ENCODE data around the gene C5orf15.
"Not testable (repeated sequence)": the region's sequence is repeated elsewhere in the genome, so short reads cannot be mapped to it uniquely, and the experiment has no call there.

The C5orf15 gene

DNA sequence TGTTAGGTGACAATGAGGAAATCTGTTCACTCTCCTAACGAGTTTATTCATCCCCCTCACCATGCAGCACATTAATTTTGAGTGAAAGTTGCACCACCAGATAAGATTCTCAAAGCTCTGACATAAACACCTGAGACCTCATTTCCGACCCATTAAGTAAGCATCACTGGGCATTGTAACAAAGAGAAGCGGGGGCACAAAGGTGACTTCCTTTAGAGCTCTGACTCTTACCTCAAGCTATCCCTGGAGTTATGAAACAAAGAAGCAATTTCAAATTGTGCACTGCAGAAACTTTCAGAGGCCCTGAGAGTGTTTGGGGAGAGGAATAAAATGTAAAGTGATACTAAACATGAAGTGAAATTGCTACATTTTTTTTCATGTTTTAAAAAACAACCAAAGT, 29.5 kb downstream of the C5orf15 start:
- WGBS, 2 experiments, result 84 to 87% methylated on average over 3 of the region's 3 CpGs
- Histone ChIP-seq H3K27ac (ENCODE audit: insufficient read depth, low read depth, low read length, poor library complexity, severe bottlenecking) (no peak overlapping the region), H3K36me3 (ENCODE audit: control insufficient read depth, insufficient read depth, low read length) (no peaks in the 10 kb centered on the region), H3K9me3 (ENCODE audit: control insufficient read depth, low read length) (no peaks in the 10 kb centered on the region), H3K4me1 (ENCODE audit: control insufficient read depth, insufficient read depth, low read length) (no peaks in the 10 kb centered on the region), H3K4me3 (ENCODE audit: insufficient read depth, low read depth, low read length) (no peak overlapping the region), H3K27me3 (ENCODE audit: control insufficient read depth, insufficient read depth, low read length, poor library complexity, severe bottlenecking) (no peaks in the 10 kb centered on the region)

DNA sequence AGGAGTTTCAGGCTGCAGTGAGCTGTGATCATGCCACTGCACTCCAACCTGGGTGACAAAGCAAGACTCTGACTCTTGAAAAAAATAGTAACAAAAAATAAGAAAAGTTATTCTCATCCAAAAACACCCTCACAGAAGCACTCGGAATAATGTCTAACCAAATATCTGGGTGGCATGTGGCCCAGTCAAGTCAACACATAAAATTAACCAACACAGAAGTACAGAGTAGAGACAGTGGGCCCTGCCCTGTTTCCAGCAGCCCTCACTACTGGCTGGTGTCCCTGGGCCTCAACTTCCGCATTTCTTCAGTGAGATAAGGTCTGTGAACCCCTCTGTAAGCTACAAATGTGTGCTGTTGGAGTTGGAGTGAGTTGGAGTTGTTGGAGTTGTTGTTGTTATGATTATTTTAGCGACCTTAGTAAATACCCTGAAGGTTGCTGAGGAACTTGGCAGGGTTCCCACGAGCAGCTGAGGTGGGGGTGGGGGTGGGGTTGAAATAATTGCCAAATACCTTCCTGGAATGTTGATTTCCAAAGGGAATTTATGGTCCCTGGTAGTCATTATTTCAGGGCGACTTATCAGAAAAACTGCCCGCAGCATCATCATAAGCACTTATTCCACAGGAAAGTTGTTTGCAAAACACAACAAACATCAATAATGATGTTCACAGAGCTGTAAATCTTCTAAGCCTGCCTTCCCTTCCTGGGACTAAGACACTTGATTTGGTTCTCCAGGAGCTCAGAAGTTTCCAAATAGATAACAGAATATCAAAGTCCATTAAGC, 30.2 kb downstream of the C5orf15 start:
- no peaks in the 10 kb centered on the region for H3K27me3 ChIP-seq (ENCODE audit: control insufficient read depth, insufficient read depth, low read length, poor library complexity, severe bottlenecking)
- no peaks in the 10 kb centered on the region for H3K4me1 ChIP-seq (ENCODE audit: control insufficient read depth, insufficient read depth, low read length)
- no peak overlapping the region for H3K4me3 ChIP-seq (ENCODE audit: insufficient read depth, low read depth, low read length)
- H3K36me3 ChIP-seq (ENCODE audit: control insufficient read depth, insufficient read depth, low read length), result no peaks in the 10 kb centered on the region
- 82 to 84% methylated on average over 6 of the region's 6 CpGs for WGBS, 2 experiments
- H3K27ac ChIP-seq (ENCODE audit: insufficient read depth, low read depth, low read length, poor library complexity, severe bottlenecking), result no peak overlapping the region
- H3K9me3 ChIP-seq (ENCODE audit: control insufficient read depth, low read length), result no peaks in the 10 kb centered on the region

DNA sequence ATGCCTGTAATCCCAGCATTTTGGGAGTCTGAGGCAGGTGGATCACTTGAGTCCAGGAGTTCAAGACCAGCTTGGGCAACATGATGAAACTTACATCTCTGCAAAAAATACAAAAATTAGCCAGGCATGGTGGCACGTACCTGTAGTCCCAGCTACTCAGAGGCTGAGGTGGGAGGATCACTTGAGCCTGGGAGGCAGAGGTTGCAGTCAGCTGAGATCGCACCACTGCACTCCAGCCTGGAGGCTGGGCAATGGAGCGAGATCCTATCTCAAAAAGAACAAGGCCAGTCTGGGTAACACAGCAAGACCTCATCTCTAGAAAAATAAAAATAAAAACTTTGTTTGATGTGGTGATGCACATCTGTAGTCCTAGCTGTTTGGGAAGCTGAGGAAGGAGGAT, 30.8 kb downstream of the C5orf15 start:
- WGBS, 2 experiments, result 90 to 91% methylated on average over 3 of the region's 3 CpGs
- H3K9me3 ChIP-seq (ENCODE audit: control insufficient read depth, low read length), result not testable (repeated sequence)

DNA sequence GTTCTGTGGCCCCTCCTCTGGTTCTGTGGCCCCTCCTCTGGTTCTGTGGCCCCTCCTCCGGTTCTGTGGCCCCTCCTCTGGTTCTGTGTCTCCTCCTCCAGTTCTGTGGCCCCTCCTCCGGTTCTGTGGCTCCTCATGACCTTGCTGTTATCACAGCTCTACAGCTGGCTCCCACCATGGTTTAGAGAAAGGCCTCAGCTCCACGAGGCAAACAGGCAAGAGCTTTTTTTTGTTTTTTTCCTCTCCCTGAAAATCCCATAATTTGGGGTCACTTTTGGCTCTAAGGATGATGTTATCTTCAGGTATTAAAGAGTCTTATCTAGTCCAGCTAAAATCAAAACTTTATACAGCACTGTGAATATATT, 31.8 kb downstream of the C5orf15 start:
- H3K27ac ChIP-seq (ENCODE audit: insufficient read depth, low read depth, low read length, poor library complexity, severe bottlenecking), result no peak overlapping the region
- no peaks in the 10 kb centered on the region for H3K36me3 ChIP-seq (ENCODE audit: control insufficient read depth, insufficient read depth, low read length)
- H3K9me3 ChIP-seq (ENCODE audit: control insufficient read depth, low read length), result no peaks in the 10 kb centered on the region
- H3K4me1 ChIP-seq (ENCODE audit: control insufficient read depth, insufficient read depth, low read length), result no peaks in the 10 kb centered on the region
- H3K4me3 ChIP-seq (ENCODE audit: insufficient read depth, low read depth, low read length), result no peak overlapping the region
- H3K27me3 ChIP-seq (ENCODE audit: control insufficient read depth, insufficient read depth, low read length, poor library complexity, severe bottlenecking), result no peaks in the 10 kb centered on the region
- 81 to 90% methylated on average over 3 of the region's 3 CpGs for whole genome bisulfite sequencing, 2 experiments

More for the DNA sequence above, 30.8 kb downstream of the C5orf15 start:
- not testable (repeated sequence) for H3K27me3 ChIP-seq (ENCODE audit: control insufficient read depth, insufficient read depth, low read length, poor library complexity, severe bottlenecking); H3K4me3 ChIP-seq (ENCODE audit: insufficient read depth, low read depth, low read length); H3K4me1 ChIP-seq (ENCODE audit: control insufficient read depth, insufficient read depth, low read length); H3K27ac ChIP-seq (ENCODE audit: insufficient read depth, low read depth, low read length, poor library complexity, severe bottlenecking); H3K36me3 ChIP-seq (ENCODE audit: control insufficient read depth, insufficient read depth, low read length)

DNA sequence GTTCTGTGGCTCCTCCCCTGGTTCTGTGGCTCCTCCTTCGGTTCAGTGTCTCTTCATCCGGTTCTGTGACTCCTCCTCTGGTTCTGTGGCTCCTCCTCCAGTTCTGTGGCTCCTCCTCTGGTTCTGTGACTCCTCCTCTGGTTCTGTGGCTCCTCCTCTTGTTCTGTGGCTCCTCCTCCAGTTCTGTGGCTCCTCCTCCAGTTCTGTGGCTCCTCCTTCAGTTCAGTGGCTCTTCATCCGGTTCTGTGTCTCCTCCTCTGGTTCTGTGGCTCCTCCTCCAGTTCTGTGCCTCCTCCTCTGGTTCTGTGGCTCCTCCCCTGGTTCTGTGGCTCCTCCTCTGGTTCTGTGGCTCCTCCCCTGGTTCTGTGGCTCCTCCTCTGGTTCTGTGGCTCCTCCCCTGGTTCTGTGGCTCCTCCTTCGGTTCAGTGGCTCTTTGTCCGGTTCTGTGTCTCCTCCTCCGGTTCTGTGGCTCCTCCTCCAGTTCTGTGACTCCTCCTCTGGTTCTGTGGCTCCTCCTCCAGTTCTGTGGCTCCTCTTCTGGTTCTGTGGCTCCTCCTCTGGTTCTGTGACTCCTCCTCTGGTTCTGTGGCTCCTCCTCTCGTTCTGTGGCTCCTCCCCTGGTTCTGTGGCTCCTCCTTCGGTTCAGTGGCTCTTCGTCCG, 32.3 kb downstream of the C5orf15 start:
- not testable (repeated sequence) for H3K9me3 ChIP-seq (ENCODE audit: control insufficient read depth, low read length); H3K4me3 ChIP-seq (ENCODE audit: insufficient read depth, low read depth, low read length); H3K36me3 ChIP-seq (ENCODE audit: control insufficient read depth, insufficient read depth, low read length); H3K27me3 ChIP-seq (ENCODE audit: control insufficient read depth, insufficient read depth, low read length, poor library complexity, severe bottlenecking); H3K27ac ChIP-seq (ENCODE audit: insufficient read depth, low read depth, low read length, poor library complexity, severe bottlenecking); H3K4me1 ChIP-seq (ENCODE audit: control insufficient read depth, insufficient read depth, low read length)
- WGBS, 2 experiments, result 91 to 93% methylated on average over 10 of the region's 10 CpGs

DNA sequence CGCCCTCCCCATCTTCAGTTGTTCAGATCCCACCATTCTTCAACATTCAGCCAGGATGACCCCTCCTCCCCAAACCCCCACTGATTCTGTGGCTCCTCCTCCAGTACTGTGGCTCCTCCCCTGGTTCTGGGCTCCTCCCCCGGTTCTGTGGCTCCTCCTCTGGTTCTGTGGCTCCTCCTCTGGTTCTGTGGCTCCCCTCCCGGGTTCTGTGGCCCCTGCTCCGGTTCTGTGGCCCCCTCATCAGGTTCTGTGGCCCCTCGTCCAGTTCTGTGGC, 32.8 kb downstream of the C5orf15 start:
- 88% methylated on average over 5 of the region's 5 CpGs for WGBS, 2 experiments
- H3K36me3 ChIP-seq (ENCODE audit: control insufficient read depth, insufficient read depth, low read length), result no peaks in the 10 kb centered on the region
- no peaks in the 10 kb centered on the region for H3K9me3 ChIP-seq (ENCODE audit: control insufficient read depth, low read length)
- H3K27me3 ChIP-seq (ENCODE audit: control insufficient read depth, insufficient read depth, low read length, poor library complexity, severe bottlenecking), result no peaks in the 10 kb centered on the region
- no peaks in the 10 kb centered on the region for H3K4me1 ChIP-seq (ENCODE audit: control insufficient read depth, insufficient read depth, low read length)
- H3K27ac ChIP-seq (ENCODE audit: insufficient read depth, low read depth, low read length, poor library complexity, severe bottlenecking), result no peak overlapping the region
- no peak overlapping the region for H3K4me3 ChIP-seq (ENCODE audit: insufficient read depth, low read depth, low read length)

DNA sequence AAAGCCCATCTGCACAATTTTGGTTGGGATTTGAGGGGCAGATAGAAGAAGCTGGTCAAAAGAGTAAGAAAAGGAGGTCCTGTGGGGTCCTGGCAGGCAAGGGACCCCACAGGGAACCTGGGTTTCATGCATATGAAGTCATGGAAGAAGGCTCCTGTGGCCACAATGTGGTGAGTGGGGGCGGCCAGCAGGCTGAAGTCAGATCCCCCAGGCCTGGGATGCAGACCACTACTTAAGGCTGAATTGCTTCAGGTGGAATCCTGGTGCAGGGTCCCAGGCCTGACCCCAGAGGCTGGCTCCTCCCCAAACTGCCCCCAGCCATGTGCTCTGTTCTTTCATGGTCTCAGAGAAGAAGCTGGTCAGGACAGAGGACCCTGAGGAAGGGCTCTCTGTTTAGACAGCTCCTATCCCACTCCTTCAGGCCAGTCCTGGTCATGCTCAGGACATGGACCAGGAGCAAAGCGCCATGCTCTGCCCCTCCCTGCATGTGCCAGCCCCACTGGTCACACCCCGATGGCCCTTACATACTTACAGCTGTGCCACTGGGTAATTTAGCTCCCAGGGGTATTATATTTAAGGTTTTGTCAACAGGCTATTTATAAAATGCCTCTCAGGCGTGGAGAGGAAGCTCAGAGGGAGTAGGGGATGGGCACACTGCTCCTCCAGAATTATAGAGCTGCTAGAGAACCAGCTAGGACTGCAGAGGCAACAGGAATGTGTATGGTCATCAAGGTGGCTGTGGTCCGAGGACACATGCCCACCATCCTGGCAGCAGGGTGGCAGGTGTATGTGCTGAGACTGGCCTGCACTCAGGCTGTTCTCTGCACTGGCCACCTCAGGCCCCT, 33.4 kb downstream of the C5orf15 start:
- Histone ChIP-seq H3K27ac (ENCODE audit: insufficient read depth, low read depth, low read length, poor library complexity, severe bottlenecking) (no peak overlapping the region), H3K4me1 (ENCODE audit: control insufficient read depth, insufficient read depth, low read length) (no peaks in the 10 kb centered on the region), H3K4me3 (ENCODE audit: insufficient read depth, low read depth, low read length) (no peak overlapping the region), H3K9me3 (ENCODE audit: control insufficient read depth, low read length) (no peaks in the 10 kb centered on the region), H3K27me3 (ENCODE audit: control insufficient read depth, insufficient read depth, low read length, poor library complexity, severe bottlenecking) (no peaks in the 10 kb centered on the region), H3K36me3 (ENCODE audit: control insufficient read depth, insufficient read depth, low read length) (no peaks in the 10 kb centered on the region)
- 90 to 93% methylated on average over 5 of the region's 5 CpGs for WGBS, 2 experiments

DNA sequence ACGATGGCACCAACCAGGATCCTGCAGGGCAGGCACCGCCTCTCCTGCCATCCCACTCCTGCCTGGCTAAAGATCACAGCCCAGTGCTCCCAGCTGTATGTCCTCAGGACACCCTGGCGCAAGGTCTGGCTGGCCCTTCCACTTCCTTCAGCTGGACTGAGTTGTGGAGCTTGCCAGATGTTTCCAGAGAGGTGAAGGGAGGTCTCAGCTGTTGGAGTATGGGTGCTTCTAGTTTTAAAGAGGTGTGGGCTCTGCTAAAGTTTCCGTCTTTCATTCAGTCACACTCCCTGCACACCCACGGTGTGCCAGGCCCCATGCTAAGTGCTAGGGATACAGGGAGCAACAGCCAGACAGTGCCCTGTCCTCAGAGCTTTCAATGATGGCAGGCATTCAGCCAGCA, 34.1 kb downstream of the C5orf15 start:
- Histone ChIP-seq H3K36me3 (ENCODE audit: control insufficient read depth, insufficient read depth, low read length) (no peaks in the 10 kb centered on the region), H3K4me3 (ENCODE audit: insufficient read depth, low read depth, low read length) (no peak overlapping the region), H3K9me3 (ENCODE audit: control insufficient read depth, low read length) (no peaks in the 10 kb centered on the region), H3K27ac (ENCODE audit: insufficient read depth, low read depth, low read length, poor library complexity, severe bottlenecking) (no peak overlapping the region), H3K4me1 (ENCODE audit: control insufficient read depth, insufficient read depth, low read length) (no peaks in the 10 kb centered on the region), H3K27me3 (ENCODE audit: control insufficient read depth, insufficient read depth, low read length, poor library complexity, severe bottlenecking) (no peaks in the 10 kb centered on the region)
- WGBS, 2 experiments, result 91 to 96% methylated on average over 5 of the region's 5 CpGs

DNA sequence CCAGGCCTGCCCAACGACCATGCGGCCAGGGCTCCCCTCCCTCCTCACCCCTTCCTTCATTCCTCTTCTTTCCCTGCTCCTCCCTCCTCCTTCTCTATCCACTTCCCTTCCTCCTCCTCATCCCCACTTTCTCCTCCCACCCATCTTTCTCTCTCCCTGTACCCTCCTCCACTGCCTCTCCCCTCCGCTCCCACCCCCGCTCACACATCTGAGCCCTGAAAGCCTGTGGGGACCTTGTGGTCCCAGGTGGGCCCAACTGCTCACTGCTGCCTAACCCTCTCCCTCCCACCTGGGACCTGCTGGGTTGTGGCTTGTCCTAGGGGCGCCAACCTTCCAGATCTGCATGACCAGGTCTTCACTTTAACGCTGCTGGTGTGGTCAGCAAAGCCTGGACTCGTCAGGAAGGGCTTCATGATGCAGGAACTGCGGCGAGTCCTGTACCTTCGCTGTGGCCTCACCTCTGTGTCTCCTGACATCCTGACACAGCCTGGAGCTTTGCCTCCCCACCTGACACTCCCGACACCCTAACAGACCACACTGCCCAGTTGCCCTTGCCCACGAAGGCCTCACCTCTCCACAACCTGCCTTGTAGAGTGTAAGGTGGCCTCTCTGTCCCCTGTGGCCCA, 34.6 kb downstream of the C5orf15 start:
- 83 to 89% methylated on average over 12 of the region's 12 CpGs for WGBS, 2 experiments

DNA sequence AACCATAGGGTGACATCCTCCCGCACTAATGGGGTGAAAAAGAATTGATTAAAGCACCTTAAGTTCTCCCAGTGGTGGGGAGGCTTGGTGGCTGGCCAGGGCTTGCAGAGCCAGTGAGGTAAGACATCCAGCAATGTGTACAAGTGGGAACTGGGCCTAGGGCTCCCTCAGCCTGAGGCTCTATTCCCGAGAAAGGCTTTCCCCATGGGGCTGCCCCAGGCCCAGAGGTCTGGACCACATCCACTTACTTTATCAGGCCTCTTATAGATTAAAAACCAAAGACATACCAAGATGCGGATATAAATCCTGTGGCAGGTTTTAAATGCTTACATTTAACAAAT, 35.3 kb downstream of the C5orf15 start:
- Histone ChIP-seq H3K27ac (ENCODE audit: insufficient read depth, low read depth, low read length, poor library complexity, severe bottlenecking) (no peak overlapping the region), H3K4me1 (ENCODE audit: control insufficient read depth, insufficient read depth, low read length) (no peaks in the 10 kb centered on the region), H3K4me3 (ENCODE audit: insufficient read depth, low read depth, low read length) (no peak overlapping the region), H3K9me3 (ENCODE audit: control insufficient read depth, low read length) (no peaks in the 10 kb centered on the region), H3K36me3 (ENCODE audit: control insufficient read depth, insufficient read depth, low read length) (no peaks in the 10 kb centered on the region), H3K27me3 (ENCODE audit: control insufficient read depth, insufficient read depth, low read length, poor library complexity, severe bottlenecking) (no peaks in the 10 kb centered on the region)
- WGBS, 2 experiments, result 76 to 77% methylated on average over 3 of the region's 3 CpGs

More for the DNA sequence above, 34.6 kb downstream of the C5orf15 start:
- H3K27ac ChIP-seq (ENCODE audit: insufficient read depth, low read depth, low read length, poor library complexity, severe bottlenecking), result no peak overlapping the region
- H3K4me3 ChIP-seq (ENCODE audit: insufficient read depth, low read depth, low read length), result no peak overlapping the region
- H3K36me3 ChIP-seq (ENCODE audit: control insufficient read depth, insufficient read depth, low read length), result no peaks in the 10 kb centered on the region
- H3K9me3 ChIP-seq (ENCODE audit: control insufficient read depth, low read length), result no peaks in the 10 kb centered on the region
- H3K27me3 ChIP-seq (ENCODE audit: control insufficient read depth, insufficient read depth, low read length, poor library complexity, severe bottlenecking), result no peaks in the 10 kb centered on the region
- no peaks in the 10 kb centered on the region for H3K4me1 ChIP-seq (ENCODE audit: control insufficient read depth, insufficient read depth, low read length)

Measured in ectodermal cell (in vitro differentiated cells).